Stimulated activated CD4-positive, alpha-beta T cell treated with anti-CD3 and anti-CD28 coated beads, Interleukin-12 subunit alpha, Interleukin-12 subunit beta, amount 100 ng/mL, for 24 hours (primary cell): ENCODE data around the gene KDELR3.
"Not testable (repeated sequence)": the region's sequence is repeated elsewhere in the genome, so short reads cannot be mapped to it uniquely, and the experiment has no call there.

Source experiments
- DNase-seq, 2 experiments: peaks; one replicate each; pipeline ENCODE4 v3.0.0-alpha.2; 2020; ENCODE audit warnings: low read depth in 2 of 2

Gene KDELR3

GRCh38 chr22:38456841-38457699, 10.8 kb upstream of the KDELR3 start:
- DNase-seq, result no peak

- no peak for DNase-seq
Observed at GRCh38 chr22:38460426-38460840, 7.5 kb upstream of the KDELR3 start.

DNA sequence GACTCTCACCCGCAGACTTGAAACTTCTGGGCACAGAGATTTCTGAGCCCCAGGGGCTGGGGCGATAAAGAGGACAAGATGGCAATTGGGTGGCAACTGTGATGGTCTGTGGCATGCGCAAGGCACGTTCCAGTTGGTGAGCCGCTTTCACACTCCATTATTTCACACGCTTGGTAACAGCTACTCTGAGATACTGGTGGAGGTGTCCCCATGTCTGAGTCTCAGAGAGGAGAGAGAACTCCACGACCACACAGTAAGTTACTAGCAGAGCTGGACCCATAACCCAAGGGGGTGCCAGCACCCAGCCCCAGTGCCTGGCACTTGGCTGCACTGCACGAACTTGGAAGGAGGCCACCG, 6.9 kb upstream of the KDELR3 start:
- no peak for DNase-seq

- peak; percentile 18 to 62 for DNase-seq
Observed at GRCh38 chr22:38461414-38462081, 6.3 kb upstream of the KDELR3 start.

DNA sequence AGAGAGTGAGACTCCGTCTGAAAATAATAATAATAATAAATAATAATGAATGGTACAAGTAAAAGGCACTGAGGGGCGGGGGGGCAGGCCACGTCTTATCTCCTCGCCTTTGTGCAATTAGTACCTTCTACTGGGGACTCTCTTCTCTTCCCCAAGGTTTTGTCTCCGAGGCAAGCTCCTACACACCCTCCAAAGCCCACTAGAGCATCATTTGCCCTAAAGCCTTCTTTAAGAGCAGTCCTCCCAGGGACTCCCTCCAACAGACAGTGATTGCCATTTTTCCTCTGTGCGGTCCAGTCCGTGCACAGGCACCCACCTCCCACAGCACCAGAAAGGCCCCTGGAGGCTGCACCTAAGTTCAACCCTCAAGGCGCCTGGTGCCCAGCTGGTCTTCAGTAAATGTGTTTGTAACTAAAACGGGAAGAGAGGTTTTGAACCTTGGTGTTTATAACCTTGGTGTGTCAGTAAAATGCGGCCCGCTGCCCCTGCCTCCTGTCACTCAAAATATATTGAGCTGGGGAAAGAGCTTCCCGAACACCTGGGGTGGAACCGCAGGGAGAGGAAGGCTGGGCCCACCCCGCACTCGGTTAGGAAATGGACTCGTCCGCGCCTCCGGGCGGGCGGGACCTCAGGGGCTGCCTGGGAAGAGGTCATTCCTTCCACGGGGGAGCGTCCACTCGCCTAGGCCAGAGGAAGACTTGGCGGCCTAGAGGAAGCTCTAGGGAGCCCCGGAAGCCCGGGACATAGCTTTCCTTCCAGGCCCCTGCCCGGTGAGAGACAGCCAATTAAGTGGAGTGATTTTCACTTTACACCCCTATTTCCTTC, 4.7 kb upstream of the KDELR3 start:
- no peak for DNase-seq

- no peak for DNase-seq
Observed at GRCh38 chr22:38464992-38465672, 2.8 kb upstream of the KDELR3 start.

DNA sequence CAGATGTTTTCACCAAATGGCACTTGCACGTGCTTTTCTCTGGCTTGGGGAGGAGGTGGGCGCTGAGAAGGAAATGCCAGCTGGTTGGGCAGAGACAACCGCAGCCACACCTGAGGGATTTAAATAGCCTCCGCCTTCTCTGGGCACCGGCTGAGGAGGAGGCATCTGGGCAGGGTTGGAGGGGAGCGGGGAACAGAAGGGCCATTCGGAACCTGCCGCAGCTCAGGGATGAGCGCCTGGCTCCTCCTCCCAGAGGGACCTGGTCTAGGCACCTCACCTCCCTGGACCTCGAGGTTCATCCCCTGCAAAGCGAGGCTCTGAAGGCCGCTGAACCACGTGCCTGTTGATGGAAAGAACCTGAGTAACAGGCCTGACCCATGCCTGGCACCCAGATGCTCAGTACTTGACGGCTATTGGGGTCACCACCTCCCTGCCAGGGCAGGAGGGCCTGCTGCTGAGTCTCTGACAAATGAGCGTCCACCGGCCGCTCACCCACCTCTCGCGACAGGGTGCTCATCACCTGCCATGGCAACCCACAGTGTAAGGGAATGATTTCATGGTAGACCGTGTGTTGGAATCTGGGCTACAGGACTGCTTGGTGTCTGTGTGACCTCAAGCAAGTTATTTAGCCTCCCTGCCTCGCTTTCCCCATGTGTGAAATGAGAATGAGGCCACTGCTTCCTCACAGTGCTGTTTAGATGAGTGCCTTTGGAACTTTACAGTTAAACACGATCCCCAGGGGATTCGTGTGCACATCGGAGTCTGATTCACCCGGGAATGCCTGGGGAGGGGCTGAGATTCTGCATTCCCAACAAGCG, 2.0 kb upstream of the KDELR3 start:
- DNase-seq, result no peak

GRCh38 chr22:38467438-38467903, 425 bp upstream of the KDELR3 start:
- DNase-seq, result no peak

- no peak for DNase-seq
Observed at GRCh38 chr22:38468443-38469305, 778 bp downstream of the KDELR3 start.

DNA sequence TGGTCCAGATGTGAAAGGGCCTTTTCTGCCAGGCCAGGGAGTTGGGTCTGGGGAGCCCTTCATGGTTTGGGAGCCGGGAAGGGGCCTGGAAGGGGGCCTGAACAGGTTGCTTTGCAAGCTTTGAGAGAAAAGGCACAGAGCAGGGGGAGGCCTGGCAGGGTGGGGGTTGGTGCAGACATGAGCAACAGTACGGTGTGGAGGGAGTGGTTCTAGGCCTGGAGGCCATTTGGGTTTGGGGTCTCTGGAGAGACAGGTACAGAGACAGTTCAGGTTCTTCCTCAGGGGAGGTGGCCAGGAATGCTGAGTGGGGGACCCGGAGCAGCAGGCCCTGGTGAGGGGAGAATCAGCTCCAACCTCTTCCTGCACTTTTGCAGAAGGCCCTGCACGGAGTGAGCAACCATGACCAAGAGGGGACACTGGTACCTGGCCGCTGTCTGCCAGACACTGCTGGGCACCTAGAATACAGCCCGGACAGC, 1.4 kb downstream of the KDELR3 start:
- DNase-seq, result no peak

GRCh38 chr22:38470179-38470578, 2.3 kb downstream of the KDELR3 start:
- not testable (repeated sequence) for DNase-seq

- no peak for DNase-seq
Observed at GRCh38 chr22:38471237-38471636, 3.3 kb downstream of the KDELR3 start.

- DNase-seq, result no peak
Observed at GRCh38 chr22:38474003-38474607, 6.2 kb downstream of the KDELR3 start.

GRCh38 chr22:38477585-38477984, 9.7 kb downstream of the KDELR3 start:
- no peak for DNase-seq

DNA sequence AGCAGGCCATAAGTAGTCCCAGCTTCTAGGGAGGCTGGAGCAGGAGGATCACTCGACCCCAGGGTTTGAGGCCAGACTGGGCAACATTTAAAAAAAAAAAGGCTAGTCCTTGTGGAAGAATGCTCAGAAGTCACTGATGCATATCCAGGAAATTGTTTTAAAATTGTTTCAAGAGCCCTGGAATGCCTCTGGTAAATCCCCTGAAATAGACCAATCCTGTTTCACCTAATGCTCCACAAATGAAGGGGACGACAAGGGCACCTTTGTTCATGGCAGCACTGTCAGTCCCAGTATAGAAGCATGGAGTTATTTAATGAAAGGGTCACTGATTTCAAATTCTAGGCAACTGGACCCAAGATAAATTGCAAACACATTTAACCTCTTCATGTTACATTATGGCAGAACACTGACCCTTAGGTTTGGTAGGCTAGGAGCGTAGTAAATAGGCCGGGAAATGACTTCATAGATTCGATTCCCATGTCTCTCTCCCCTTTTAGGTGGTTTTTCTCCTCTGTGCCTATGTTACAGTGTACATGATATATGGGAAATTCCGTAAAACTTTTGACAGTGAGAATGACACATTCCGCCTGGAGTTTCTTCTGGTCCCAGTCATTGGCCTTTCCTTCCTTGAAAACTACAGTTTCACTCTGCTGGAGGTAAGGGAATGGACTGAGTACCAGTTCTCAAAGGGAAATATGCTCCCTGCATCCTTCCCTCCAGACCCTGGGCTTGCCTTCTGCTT, 11.4 kb downstream of the KDELR3 start:
- DNase-seq, result no peak

DNA sequence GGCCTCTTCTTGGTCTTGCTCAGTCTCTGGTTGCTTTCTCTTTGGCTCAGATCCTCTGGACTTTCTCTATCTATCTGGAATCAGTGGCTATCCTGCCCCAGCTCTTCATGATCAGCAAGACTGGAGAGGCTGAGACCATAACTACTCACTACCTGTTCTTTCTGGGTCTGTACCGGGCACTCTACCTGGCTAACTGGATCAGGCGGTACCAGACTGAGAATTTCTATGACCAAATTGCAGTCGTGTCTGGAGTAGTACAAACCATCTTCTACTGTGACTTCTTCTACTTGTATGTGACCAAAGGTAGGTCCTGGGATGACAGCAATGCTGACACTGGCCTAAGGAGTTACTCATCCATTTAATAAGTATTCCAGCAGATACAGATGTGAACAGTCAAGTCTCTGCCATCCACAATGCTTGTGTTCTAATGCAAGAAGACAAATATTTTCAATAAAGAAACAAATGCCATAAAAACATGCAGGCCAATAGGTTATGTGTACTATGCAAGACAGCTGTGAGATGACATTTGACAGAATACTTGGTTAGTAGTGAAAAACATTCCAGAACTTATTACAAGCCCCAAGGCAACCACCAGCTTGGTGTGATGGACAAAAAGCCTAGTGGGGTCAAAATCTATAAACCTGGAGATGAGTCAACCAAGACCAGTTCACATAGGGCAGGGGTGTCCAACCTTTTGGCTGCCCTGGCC, 13.4 kb downstream of the KDELR3 start:
- DNase-seq, result no peak

DNA sequence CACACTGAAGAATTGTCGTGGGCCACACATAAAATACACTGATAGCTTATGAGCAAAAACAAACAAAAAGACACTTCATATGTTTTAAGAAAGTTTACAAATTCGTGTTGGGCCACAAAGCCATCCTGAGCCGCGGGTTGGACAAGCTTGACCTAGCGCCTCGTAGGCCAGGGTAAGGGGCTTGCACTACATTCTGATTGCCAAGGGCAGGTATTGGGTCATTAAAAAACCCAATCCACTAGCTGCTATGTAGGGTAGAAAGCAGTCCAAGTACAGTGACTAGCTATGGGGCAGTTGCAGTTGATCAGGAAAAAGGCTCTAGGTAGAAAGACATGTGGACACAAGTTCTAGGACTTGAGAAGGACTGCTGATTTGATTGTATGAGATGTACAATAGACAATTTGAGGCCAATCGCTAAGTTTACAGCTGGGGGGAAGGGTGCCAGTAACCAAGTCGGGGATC, 14.0 kb downstream of the KDELR3 start:
- no peak for DNase-seq
